IPS-NIHi7 (cell line): Measurements from ENCODE around the gene RGS7.

Source experiments
- DNase-seq: peaks from one replicate; pipeline ENCODE4 v3.0.0; 2012; ENCODE audit warnings: mixed read lengths; ENCODE audit errors: extremely low spot score

Gene RGS7

DNA sequence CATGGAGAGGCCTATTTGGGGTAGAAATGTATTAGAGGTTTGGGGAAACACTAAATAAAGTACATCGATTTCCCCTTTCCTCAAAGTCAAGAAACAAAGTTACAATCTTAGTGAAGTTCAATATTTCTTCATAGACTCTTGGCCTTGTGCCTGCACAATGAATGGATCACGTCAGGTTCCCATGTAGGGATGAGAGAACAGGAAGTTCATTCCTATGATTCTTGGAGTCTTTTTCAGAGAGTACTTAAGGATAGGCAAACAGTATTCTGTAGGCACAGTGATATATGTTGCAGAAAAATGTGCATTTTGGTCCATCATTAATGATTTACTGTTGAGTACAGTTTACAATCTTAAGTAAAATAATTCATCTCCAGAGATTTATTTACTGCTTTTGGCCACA, 275.5 kb downstream of the RGS7 start:
- no peak for DNase-seq

DNA sequence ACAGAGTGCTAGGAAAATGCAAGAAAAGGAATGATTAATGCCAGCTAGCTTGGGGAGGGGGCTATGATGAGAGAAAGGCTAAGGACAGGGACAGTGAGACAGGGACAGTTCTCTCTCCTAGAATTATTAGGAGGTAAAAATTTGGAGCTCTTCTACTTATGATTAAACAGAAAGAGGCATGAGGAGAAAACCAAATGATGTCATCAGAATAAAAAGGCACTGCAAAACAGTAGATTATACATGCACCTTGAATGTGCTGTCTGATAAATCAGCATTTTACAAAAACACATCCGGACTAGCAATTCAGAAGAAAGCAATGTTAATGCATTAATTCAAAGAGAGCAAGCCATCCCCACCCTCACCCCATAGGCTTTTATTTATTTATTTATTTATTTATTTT, 277.5 kb downstream of the RGS7 start:
- DNase-seq = no peak

DNA sequence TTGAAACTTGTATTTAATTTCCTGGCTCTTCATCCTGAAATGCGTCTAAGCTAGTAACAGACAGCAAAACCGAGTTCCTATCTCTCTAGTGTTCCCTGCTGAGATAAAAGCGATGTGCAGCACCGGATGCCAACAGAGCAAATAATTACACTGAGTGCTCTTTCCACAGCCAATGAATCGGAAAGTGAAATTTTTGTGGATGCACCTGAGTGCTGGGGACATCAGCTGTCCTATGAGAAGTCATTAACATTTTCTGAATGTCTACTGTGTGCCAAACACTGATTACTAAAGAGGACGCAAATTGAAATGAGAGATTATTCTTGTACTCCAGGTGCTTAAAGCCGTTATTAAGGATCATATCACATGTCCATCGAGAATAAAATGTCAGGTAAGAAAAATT, 278.0 kb downstream of the RGS7 start:
- no peak for DNase-seq

DNA sequence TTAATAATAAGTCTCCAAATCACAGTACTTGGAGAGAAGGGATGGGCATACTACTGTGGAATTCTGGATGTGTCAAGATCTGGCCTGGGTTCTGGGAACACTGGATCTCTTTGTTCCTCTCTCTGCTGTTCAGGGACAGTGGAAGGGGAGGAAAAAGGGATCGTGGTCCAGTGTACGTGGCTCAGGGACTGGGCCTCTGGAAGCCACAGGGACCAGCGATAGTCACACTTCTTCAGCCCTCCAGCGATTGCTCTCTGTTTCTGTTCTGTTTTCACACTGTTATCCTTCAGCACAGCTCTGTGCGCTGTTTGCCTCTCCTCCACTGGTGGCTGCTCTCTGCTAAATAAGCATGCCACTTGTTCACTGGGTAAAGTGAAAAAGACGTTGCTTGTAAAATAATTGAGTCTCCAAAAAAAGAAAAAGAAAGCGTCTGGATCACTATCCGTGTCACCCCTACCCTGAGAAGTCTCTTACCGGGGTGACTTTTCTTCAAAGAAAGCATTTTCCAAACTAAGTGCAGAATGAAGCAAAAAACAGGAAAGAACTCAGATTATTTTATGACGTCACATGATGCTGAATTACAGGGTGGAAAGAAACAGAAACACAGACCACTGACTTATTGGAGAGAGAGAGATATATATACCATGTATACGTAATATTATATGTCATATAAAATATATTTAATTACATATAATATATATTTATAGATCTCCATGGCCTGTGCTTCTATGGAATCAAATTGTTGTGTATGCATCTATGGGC, 279.4 kb downstream of the RGS7 start:
- no peak for DNase-seq

DNA sequence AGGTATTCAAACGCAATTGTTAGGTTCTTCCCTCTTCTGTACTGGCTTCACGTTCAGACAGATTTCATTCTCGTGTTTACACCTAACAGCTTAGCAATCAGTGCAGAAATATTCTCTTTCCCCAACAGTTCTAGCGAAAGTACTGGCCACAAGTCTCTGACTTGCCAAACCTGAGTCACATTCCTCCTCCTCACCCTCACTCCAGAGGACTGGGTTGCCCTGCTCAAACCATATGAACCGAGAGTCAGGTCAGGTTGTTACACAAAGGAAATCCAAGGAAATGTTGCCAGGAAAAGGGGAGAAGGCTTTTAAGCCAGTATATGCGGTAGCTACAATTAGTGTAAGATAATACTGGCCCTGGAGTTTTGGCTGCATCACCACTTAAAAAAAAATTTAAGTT, 282.5 kb downstream of the RGS7 start:
- no peak for DNase-seq

DNA sequence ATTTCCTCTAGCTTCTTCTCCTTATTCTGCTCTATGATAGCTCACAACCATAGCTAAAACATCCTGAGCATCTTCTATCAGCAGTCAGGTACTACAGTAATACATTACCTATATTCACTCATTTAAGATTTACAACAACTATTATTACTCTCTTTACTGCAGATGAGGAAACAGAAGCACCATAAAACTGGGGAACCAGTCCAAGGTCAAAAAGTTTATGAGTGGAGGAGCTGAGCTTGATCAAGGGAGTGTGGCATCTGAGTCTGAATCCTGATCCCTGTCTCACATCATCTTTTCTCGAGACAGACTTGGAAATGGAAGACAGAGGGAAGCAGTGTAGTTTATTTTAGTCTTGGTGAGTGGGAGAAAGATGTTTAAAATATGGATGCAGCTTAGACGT, 288.6 kb downstream of the RGS7 start:
- DNase-seq = no peak

DNA sequence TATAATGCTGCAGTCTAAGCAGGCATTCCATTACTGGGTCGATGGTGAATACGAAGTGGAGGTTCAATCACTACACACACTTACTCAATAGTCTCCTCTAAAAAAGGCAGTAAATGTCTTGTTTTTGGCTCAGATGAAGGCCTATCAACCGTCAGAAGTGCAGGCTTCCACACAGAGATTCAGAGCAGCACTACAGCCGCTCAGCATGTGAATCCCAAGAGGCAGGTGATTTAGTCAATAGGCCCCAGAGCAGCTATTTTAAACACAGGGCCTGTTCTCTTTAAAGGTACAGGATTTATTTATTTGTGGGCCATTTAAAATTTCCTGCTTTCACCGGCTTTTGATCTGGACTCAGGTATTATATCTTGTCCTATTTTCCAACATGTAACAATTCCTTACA, 293.7 kb downstream of the RGS7 start:
- DNase-seq = no peak

DNA sequence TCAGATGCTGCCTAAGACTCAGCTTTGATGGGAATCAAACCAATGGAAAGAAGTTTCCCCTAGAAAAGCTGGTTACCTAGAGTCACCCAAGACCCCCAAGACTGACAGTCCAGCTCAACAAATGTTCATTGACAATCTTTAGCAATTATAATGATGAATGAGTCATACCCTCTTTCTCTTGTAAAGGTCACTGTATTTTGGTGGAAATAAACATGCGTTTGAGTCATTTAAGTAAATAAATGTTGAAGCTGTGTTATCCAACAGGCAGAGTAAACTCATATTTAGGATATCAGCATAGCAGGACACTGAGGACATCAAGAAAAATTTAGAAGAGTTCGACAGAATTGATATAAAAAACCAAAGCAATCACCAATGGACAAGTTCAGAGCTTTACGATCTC, 295.9 kb downstream of the RGS7 start:
- DNase-seq = no peak

DNA sequence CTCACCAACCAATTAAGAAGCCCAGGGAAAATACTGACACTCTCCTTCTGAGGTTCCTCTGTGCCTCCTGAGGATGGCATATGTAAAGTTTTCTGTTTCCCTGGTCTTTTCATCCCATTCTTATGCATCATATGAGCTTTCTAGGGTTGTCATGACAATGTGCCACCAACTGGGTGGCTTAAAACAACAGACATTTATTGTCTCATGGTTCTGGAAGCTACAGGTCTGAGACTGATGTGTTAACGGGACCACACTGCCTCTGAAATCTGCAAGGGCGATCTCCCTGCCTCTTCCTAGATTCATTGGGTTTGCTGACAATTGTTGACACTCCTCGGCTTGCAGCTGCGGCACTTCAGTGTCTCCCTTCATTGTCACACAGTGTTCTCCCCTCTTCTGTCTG, 308.4 kb downstream of the RGS7 start:
- DNase-seq = peak; percentile 13

DNA sequence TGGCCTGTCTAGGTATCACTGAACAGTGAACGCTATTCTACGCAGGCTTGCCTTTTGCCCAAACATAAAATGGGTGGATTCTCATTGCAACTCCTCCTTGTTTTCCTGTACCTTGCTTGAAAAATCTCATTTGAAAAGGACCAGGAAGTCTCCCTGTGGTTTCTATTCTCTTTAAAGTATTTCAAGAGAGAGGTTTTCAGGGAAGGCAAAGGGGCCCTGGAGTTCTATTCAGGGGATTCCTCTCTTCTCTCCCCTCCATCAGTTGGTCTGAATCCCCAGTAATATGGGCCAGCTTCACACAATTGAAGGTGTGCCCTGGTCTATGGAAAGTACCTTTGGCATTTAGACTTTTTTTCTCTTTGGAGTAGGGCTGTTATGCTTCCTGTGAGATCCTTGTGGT, 311.3 kb downstream of the RGS7 start:
- DNase-seq = peak; percentile 39

DNA sequence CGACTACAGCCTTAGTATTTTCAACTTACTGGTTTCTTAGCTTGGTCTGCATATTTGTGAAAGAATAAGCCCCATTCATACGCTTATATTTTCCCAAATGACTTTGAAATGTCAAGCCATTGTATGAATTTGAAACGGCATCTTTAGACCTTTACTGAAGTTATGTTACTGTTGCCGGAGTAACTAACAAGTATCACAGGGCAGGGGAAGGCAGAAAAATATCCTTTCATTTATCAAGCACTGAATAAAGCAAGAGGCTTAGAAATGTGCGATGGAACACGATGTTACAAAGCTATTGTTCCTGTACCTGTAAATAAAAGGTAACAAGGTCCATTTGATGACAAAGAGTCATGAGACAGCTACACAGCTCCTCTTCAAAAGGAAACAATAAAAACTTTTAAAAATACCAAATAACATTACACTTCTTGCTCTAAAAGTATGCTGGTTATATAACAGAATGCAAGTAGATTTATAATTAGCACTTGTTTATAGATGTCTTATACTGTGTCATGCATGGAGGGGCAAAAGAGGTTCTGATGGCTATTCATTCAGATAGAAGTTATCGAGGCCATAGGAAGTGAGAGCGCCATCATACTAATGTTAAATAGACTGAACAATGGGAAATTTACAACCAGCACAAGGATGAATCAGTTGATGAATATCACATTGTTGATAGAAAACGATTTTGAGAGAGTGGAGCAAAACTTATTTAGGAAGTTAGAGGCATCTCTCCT, 322.6 kb downstream of the RGS7 start:
- DNase-seq = no peak

DNA sequence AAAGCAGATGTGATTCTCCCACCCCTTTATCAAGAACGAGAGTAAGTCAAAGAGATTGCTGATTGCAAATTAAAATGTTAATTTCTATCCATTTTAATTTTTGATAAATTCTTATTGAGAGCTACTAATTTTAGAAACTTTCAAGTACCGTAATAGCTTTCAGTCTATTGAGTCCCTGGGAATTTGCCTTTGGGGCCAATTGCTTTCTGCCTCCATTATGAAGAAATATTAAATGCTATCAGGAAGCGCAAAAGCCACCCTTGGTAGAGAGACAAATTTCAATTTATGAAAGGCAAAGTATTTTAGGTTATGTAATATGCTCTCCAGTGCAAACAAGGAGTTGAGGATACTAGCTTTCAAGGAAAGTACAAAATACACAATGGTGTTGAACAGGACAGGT, 332.2 kb downstream of the RGS7 start:
- DNase-seq = no peak

DNA sequence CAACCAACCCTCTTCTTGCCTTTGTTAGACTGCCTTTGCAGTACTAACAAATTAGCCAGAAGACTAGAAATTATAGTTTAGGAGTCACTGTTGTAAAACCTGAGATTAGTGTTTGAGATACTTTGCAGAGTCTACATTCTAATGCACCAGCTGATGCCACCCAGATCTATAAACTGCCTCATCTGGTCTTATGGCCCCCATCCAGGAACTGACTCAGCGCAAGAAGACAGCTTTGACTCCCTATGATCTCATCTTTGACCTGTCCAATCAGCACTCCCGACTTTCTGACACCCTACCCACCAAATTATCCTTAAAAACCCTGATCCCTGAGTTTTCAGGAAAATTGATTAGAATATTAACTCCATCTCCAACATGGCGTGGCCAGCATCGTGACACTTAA, 334.6 kb downstream of the RGS7 start:
- DNase-seq = no peak

DNA sequence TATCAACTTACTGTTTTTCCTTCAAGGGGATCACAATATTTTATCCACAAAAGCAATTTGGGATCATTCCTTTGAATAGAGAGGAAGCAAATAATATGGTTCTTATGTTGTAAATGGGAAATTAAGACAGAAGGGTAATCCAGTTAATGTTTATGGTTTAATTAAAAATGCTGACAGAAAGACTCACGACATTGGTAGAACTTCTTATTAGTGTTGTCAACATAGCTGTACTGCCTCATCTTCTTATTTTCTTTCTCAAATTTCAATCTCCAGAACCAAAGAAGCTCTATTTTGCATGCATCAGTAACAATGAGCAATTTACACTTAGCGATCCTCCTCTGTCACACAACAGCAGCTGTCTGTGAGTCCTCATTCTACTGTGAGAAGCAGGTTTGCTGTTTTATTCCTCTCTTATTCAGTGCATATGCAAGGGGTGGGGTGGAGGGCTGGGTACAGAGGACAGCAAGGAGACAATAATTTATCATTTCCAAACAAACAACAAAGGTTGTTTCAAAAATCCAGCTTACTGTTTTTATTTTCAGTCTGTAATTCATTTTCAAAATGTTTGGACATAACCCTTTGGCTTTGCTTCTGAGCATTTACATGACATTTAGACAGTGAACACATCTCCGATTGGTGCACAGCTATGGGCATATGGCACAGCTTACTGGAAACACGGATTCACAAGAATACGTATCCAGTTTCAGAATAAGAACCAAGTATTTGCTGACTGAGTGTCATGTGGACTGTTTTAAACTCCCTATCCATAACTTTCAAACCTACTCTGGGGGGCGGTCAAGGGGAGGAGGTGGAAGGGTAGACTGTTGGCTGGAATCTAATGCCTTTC, 335.9 kb downstream of the RGS7 start:
- no peak for DNase-seq

DNA sequence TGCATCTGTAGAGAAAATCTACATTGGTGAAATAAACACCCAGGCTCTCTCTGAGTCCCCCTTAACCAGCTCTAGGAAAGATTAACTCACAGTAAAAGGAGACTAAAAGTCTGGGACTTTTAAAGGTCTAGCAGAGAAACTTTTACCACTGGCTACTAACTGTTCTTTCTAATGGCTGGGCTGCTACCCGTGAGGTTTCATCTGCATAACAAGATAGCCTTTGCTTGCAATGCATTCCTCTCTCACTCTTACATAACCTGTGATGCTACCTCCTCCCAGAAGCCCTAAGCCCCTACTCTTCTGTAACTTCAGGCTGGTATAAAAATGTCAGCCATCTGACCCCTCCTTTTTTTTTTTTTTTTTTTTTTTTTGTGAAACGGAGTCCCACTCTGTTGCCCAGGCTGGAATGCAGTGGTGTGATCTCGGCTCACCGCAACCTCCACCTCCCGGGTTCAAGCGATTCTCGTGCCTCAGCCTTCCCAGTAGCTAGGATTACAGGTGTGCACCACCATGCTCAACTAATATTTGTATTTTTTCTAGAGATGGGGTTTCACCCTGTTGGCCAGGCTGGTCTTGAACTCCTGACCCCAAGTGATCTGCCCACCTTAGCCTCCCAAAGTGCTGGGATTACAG, 344.2 kb downstream of the RGS7 start:
- DNase-seq = peak; percentile 73

DNA sequence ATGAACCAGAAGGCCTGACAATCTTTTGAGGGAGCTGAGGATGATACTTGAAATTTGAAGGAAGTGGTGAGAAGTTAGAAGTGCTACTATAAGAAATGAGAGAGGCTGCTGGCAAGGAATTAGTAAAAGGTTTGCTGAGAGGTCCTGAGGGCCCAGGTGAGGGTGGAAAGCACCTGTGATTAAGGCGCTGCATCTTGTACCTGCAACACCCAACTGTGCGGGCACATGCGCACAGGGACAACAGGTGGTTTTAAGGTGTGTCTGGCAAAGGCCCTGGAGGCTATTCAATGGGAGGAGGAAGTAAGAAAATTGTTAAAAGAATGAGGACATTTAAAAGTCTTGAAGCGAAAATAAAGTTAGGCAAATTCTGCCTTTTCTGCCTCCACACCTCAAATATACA, 349.3 kb downstream of the RGS7 start:
- DNase-seq = no peak

DNA sequence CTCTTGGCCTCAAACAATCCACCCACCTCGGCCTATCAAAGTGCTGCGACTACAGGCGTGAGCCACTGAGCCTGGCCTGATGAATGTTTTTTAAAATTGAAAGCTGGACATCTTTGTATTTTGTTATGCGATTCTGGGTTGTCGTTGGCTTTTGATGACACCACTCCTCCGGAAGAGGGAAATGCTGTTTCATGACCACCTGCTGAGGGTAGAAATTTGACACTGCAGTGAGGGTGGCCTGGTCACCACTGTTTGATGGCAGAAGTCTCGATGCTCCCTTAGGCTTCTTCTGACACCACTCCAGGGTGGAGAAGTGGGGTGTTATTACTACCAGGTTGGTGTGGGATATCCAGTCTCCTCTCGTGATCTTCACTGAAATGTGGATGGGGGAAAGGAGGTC, 357.2 kb downstream of the RGS7 start:
- no peak for DNase-seq

DNA sequence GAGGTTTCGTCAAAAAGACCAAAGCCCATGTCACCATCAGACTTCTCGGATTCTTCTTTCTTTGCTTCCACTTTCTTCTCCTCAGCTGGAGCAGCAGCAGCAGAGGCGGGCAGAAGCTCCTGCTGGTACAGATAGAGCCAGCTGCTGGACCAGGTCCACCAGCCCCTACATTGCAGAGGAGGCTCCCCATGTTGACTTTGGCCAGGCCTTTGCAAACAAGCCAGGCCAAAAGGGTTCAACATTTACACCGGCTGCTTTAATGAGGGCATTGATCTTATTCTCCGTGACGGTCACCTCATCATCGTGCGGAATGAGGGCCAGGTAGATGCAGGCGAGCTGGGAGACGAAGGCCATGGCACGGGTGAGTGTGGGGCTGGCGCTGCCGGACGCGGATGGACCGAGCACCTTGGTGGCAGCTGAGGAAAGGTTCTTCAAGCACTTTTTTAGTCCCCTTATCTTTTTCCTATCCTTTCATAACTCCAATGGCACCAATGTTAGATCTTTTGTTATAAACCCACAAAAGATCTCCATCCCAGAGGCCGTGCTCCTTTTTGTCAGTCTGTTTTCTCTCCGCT, 358.5 kb downstream of the RGS7 start:
- DNase-seq = no peak

DNA sequence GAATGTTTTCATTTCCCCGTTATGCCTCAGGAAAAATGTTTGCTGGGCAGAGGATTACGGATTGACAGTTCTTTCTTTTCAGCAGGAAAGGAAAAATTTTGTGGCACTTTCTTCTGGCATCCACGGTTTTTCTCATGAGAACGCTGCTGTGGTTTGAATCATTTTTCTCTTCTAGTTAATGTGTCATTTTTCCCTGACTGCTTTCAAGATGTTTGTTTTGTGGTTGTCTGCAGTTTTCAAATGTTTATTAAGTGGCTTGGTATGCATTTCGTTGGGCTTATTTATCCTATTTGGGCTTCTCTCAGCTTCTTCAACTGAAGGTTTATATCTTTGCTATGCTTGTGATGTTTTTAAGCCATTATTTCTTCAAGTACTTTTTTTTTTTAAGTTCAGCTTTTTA, 359.0 kb downstream of the RGS7 start:
- no peak for DNase-seq

DNA sequence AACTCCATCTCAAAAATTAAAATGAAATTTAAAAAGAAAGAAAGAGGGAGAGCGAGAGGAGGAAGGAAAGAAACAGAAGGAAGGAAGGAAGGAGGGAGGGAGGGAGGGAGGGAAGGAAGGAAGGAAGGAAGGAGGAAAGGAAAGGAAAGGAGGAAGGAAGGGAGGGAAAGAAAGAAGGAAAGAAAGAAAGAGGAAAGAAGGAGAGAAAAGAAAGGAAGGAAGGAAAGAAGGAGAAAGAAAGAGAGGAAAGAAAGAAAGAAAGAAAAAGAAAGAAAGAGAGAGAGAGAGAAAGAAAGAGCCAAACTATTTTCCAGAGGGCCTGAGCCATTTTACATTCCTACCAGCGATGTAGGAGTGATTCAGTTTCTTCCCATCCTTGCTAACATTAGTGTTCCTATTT, 364.0 kb downstream of the RGS7 start:
- no peak for DNase-seq

DNA sequence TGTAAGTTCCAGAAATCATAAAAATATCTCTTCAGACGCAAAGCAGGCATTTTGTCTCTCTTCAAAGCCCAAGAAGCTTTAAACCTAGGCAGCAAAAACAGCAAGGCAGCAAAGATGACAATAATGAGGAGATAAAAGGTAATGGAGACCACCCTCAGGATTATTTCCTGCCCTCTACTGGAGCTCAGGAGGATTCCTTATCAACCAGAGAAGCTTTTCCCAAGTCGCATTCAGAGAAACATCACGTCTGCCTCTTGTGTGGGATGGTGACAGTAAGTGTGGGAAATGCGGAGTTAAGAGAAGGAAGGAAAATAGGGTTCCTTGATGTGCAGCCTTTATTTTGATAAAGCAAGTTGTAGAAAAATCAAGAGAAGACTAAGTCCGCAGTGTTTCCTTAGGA, 365.8 kb downstream of the RGS7 start:
- peak; percentile 57 for DNase-seq

DNA sequence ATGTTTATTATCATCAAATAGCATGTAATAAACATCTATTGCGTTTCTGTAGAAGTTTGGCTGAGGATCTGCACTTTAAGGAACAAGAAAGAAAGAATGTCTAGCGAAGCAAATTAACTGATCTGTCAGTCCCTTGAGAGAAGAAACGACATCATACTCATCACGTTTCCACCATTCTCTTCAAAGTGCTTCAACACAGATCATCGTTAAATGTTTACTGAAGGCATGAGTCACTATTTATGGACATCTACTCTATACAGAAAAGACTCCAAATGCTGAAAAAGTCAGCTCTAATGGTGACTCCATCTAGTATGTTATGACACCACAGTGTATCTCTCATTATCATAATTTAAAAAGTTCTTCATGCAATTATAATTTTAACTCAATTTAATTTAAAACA, 369.1 kb downstream of the RGS7 start:
- DNase-seq = no peak
